HG03571 (cell line): ENCODE results near the gene VWA3B.
"Not testable (repeated sequence)": the region's sequence is repeated elsewhere in the genome, so short reads cannot be mapped to it uniquely, and the experiment has no call there.

Experiments
- ATAC-seq: cut with Tn5 transposase; IDR thresholded peaks from one replicate; pipeline ENCODE4 v1.9.1; 2021; ENCODE audit not compliant: unreplicated experiment

The VWA3B gene

GRCh38 chr2:98086491-98087446 lies at the start of gene VWA3B:
Gene VWA3B (plus strand): TSS chr2:98087167. CDS start chr2:98093093, 5,926 bp downstream.
- peak; percentile 72 for ATAC-seq

GRCh38 chr2:98037206-98037605 lies 49.8 kb upstream of the VWA3B start:
- no peak for ATAC-seq

- ATAC-seq = no peak
Measured at GRCh38 chr2:98037666-98038336, 49.2 kb upstream of the VWA3B start.

GRCh38 chr2:98039085-98039756 lies 47.7 kb upstream of the VWA3B start:
- ATAC-seq = no peak

- no peak for ATAC-seq
Measured at GRCh38 chr2:98040331-98040939, 46.5 kb upstream of the VWA3B start.

- no peak for ATAC-seq
Measured at GRCh38 chr2:98043101-98043500, 43.9 kb upstream of the VWA3B start.

- ATAC-seq = not testable (repeated sequence)
Measured at GRCh38 chr2:98044730-98045129, 42.2 kb upstream of the VWA3B start.

- ATAC-seq = no peak
Measured at GRCh38 chr2:98050070-98050469, 36.9 kb upstream of the VWA3B start.

- ATAC-seq = no peak
Measured at GRCh38 chr2:98058191-98058975, 28.6 kb upstream of the VWA3B start.

- no peak for ATAC-seq
Measured at GRCh38 chr2:98060277-98060676, 26.7 kb upstream of the VWA3B start.

GRCh38 chr2:98063291-98063854 lies 23.6 kb upstream of the VWA3B start:
- no peak for ATAC-seq

GRCh38 chr2:98065808-98066207 lies 21.2 kb upstream of the VWA3B start:
- ATAC-seq = no peak

- no peak for ATAC-seq
Measured at GRCh38 chr2:98067160-98067559, 19.8 kb upstream of the VWA3B start.

GRCh38 chr2:98070081-98070480 lies 16.9 kb upstream of the VWA3B start:
- no peak for ATAC-seq

- ATAC-seq = no peak
Measured at GRCh38 chr2:98072442-98072841, 14.5 kb upstream of the VWA3B start.

- ATAC-seq = no peak
Measured at GRCh38 chr2:98078701-98079100, 8.3 kb upstream of the VWA3B start.

GRCh38 chr2:98084151-98084868 lies 2.7 kb upstream of the VWA3B start:
- no peak for ATAC-seq

GRCh38 chr2:98084869-98085238 lies 2.1 kb upstream of the VWA3B start:
- ATAC-seq = no peak

- ATAC-seq = no peak
Measured at GRCh38 chr2:98085649-98086048, 1.3 kb upstream of the VWA3B start.
